Uterus (tissue), 4 donors: Measurements from ENCODE around the gene CNTNAP5. TPM values are rescaled to one million over a fixed set of nuclear protein-coding genes. Genes with fewer than 3 reads are reported as not detected.

Source experiments
- DNase-seq, 2 donors: peaks; one replicate each; pipeline ENCODE4 v3.0.0-alpha.2; 2019 to 2020
- H3K27ac ChIP-seq, 2 donors: fragments of 200-600 bp; sonication (generic); 1 replicate in 1 of 2; 2 replicates in 1 of 2; pipeline ENCODE4 v1.5.1; 2016 to 2018
- H3K27me3 ChIP-seq, 2 donors: fragments of 200-600 bp; sonication (generic); one replicate each; pipeline ENCODE4 v1.5.1; 2018 to 2019; ENCODE audit warnings: control low read depth in 1 of 2
- H3K36me3 ChIP-seq, 2 donors: fragments of 200-600 bp; sonication (generic); one replicate each; pipeline ENCODE4 v1.5.1; 2019; ENCODE audit warnings: control low read depth in 1 of 2
- H3K4me1 ChIP-seq, 2 donors: fragments of 200-600 bp; sonication (generic); one replicate each; pipeline ENCODE4 v1.5.1; 2018 to 2019; ENCODE audit warnings: control low read depth in 1 of 2
- H3K4me3 ChIP-seq, 2 donors: fragments of 200-600 bp; sonication (generic); 1 replicate in 1 of 2; 2 replicates in 1 of 2; pipeline ENCODE4 v1.5.1; 2018 to 2019; ENCODE audit warnings: mild to moderate bottlenecking in 1 of 2
- H3K9me3 ChIP-seq, 2 donors: fragments of 200-600 bp; sonication (generic); one replicate each; pipeline ENCODE4 v1.5.1; 2019; ENCODE audit warnings: control low read depth in 1 of 2
- CTCF ChIP-seq, 4 experiments: fragments of 200-600 bp in 2 of 4; fragments of 450-650 bp in 2 of 4; sonication (generic) in 2 of 4; IDR thresholded peaks; one replicate each; pipeline ENCODE4 v1.5.1; 2016 to 2019; ENCODE audit warnings: antibody characterized with exemption in 4 of 4, mild to moderate bottlenecking in 2 of 4, moderate library complexity in 1 of 4
- POLR2A ChIP-seq, 2 donors: fragments of 450-650 bp; IDR thresholded peaks; one replicate each; pipeline ENCODE4 v1.6.1; 2016; ENCODE audit warnings: antibody characterized with exemption in 2 of 2, mild to moderate bottlenecking in 1 of 2, moderate library complexity in 1 of 2
- intact Hi-C: fragments of 100-400 bp; cut with DNase I; formaldehyde crosslinking; loops from one replicate; pipeline ENCODE4 v1.15.1; 2023; ENCODE audit warnings: low total_unique reads
- total RNA-seq, 4 donors: library from RNA; depleted of rRNA in 3 of 4; stranded (reverse); fragments of >200 nt in 3 of 4; gene quantifications; one replicate each; pipeline versions ENCODE4 v1.1.0 to v1.2.4, GENCODE V29; 2014 to 2023
- donor health status: DM: yes; HTN: yes; CAD: no.

CNTNAP5 gene
- total RNA-seq, 4 donors from 2014 or later, result 1.4 TPM; not detected in 3

GRCh38 chr2:124272261-124272841 is 247.3 kb downstream of the CNTNAP5 start:
- no peaks in the 10 kb centered on the region for H3K36me3 ChIP-seq
- TF ChIP-seq CTCF (IDR thresholded peaks at IDR 0.05) (no peak), POLR2A (IDR thresholded peaks at IDR 0.05) (no peak)
- intact Hi-C loops, result no loop called here

GRCh38 chr2:124281541-124281940 is 256.5 kb downstream of the CNTNAP5 start:
- no peak for TF ChIP-seq POLR2A (IDR thresholded peaks at IDR 0.05)
- TF ChIP-seq CTCF (IDR thresholded peaks at IDR 0.05), result no peak

More at GRCh38 chr2:124272261-124272841, 247.3 kb downstream of the CNTNAP5 start:
- no peaks in the 10 kb centered on the region for H3K9me3 ChIP-seq
- DNase-seq, result no peak
- H3K27ac ChIP-seq, result no peak overlapping the region
- no peaks in the 10 kb centered on the region for H3K27me3 ChIP-seq
- no peak overlapping the region for H3K4me3 ChIP-seq
- no peaks in the 10 kb centered on the region for H3K4me1 ChIP-seq

DNA sequence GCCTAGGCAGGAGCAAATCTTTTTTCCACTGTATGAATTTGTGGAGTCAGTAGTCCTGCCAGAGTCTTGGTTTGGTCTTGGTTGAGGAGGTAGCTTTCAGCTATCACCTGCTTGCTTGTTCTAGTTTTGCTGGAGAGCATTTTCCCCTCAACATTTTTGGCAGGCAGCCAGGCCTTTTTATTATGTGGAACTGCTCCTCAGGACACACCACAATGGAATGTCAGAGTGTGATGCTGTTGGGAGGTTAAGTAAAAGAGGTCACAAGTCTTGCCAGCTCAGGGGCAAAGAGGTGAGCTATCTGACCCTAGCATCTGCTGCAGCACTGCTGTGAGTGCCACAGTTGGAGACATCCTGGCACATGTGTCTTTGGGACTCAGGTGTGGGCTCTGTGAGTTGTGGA is 258.0 kb downstream of the CNTNAP5 start:
- TF ChIP-seq CTCF (IDR thresholded peaks at IDR 0.05) (no peak), POLR2A (IDR thresholded peaks at IDR 0.05) (no peak)
- DNase-seq, result no peak
- no peak overlapping the region for H3K4me3 ChIP-seq
- no peaks in the 10 kb centered on the region for H3K36me3 ChIP-seq
- no peaks in the 10 kb centered on the region for H3K27me3 ChIP-seq
- no peaks in the 10 kb centered on the region for H3K4me1 ChIP-seq
- no peak overlapping the region for H3K27ac ChIP-seq
- no peaks in the 10 kb centered on the region for H3K9me3 ChIP-seq
- intact Hi-C loops, result no loop called here

More at GRCh38 chr2:124281541-124281940, 256.5 kb downstream of the CNTNAP5 start:
- H3K27me3 ChIP-seq, result no peaks in the 10 kb centered on the region
- H3K36me3 ChIP-seq, result no peaks in the 10 kb centered on the region
- H3K9me3 ChIP-seq, result no peaks in the 10 kb centered on the region
- no peak overlapping the region for H3K4me3 ChIP-seq
- intact Hi-C loops, result no loop called here
- no peaks in the 10 kb centered on the region for H3K4me1 ChIP-seq
- H3K27ac ChIP-seq, result no peak overlapping the region
- no peak for DNase-seq

GRCh38 chr2:124286089-124286783 is 261.1 kb downstream of the CNTNAP5 start:
- H3K36me3 ChIP-seq, result no peaks in the 10 kb centered on the region
- H3K4me1 ChIP-seq, result no peaks in the 10 kb centered on the region
- intact Hi-C loops, result no loop called here
- no peak overlapping the region for H3K4me3 ChIP-seq
- no peak for TF ChIP-seq POLR2A (IDR thresholded peaks at IDR 0.05)
- TF ChIP-seq CTCF (IDR thresholded peaks at IDR 0.05), result no peak
- H3K27me3 ChIP-seq, result no peaks in the 10 kb centered on the region
- H3K9me3 ChIP-seq, result no peaks in the 10 kb centered on the region
- no peak overlapping the region for H3K27ac ChIP-seq
- no peak for DNase-seq

DNA sequence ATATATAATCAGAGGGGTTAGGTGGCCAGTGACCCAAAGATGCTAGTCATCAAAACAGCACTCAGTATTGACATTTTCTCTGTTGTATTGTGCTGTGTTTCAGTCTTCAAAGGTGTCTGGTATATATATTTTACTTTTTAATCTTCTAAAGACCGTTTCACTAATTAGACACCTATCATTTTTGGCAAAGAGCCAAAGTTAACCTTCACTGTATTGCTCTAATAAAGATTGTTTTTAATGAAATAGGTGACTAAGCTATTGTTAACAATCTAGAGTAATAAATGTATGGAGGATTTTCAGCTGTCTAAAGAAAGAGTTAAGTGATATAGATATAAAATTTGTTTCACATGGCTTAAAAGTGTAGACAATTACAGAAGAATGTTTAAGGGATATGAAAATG is 264.0 kb downstream of the CNTNAP5 start:
- Histone ChIP-seq H3K27ac (no peak overlapping the region), H3K4me3 (no peak overlapping the region), H3K36me3 (no peaks in the 10 kb centered on the region), H3K4me1 (no peaks in the 10 kb centered on the region), H3K9me3 (no peaks in the 10 kb centered on the region), H3K27me3 (no peaks in the 10 kb centered on the region)
- no peak for DNase-seq
- no peak for TF ChIP-seq POLR2A (IDR thresholded peaks at IDR 0.05)
- TF ChIP-seq CTCF (IDR thresholded peaks at IDR 0.05), result no peak
- intact Hi-C loops, result no loop called here
